ENCODE data around the gene HES6.

HES6 gene

DNA sequence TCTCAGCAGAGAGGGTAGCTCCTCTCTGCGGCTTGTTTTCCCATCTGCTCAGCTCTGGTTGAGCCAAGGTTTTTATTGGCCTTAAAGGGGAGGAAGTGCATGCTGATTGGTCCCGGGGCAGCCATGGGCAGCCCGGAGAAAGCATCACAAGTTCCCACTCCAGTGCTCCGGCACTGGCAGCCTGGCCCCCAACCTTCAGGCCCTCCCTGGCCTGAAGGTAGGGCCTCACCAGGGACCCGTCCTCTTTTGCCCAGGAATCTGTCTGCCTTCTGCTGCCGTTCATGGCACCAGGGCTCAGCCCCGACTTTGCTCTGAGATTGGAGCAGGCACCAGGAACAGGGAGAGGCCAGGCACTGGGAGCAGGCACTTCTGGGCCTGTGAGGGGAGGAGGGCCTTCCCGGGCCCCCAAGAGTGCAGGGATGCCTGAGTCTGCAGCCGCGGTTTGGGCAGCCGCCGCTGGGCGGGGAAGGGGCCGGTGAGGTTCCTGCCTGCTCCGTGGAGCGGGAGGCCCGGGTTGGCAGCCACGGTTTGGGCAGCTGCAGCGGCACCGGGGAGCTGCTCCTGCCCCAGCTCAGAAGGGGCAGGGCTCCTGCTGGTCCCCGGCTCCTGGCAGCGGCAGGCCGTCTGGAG lies 18.8 kb downstream of the HES6 start:
- H3K9me3 ChIP-seq = no peaks in the 10 kb centered on the region
- no peaks in the 10 kb centered on the region for H3K27me3 ChIP-seq
- H3K4me1 ChIP-seq (ENCODE audit: control insufficient read depth in 1 of 2, insufficient read depth in 1 of 2, low read depth in 1 of 2, low read length in 1 of 2) = no peaks in the 10 kb centered on the region
- no peak overlapping the region for H3K4me3 ChIP-seq (ENCODE audit: low read depth in 1 of 2, low read length in 1 of 2)
- H3K27ac ChIP-seq = no peak overlapping the region
- no peak for TF ChIP-seq CTCF (IDR thresholded peaks at IDR 0.05)
- H3K36me3 ChIP-seq = peaks cover 11% of the 10 kb centered on the region

DNA sequence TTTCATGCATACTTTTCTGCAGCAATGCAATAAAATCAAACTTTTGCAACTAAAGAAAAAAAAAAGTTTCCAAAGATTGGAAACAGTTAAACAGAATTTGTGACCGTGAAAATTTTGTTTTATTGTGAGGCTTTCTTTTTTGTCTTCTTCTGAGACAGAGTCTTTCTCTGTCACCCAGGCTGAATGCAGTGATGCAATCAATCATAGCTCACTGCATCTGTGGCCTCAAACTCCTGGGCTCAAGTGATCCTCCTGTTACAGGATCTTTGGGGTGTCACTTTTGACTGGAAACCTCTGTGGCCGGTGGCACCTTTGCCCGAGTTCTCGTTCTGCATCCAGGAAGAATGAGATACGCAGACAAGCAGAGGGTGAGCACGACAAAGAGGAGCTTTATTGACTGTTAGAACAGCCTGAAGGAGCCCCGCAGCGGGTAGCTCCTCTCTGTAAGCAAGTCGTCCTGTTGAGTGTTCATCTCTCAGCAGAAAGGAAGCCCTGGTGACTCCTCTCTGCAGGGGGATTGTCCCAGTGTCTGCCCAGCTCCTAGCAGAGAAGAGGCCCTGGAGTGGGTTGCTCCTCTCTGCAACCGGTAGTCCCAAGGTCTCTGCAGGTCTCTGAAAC lies 19.5 kb downstream of the HES6 start:
- H3K9me3 ChIP-seq = no peaks in the 10 kb centered on the region
- no peak overlapping the region for H3K4me3 ChIP-seq (ENCODE audit: low read depth in 1 of 2, low read length in 1 of 2)
- peaks cover 5% of the 10 kb centered on the region for H3K27me3 ChIP-seq
- no peak overlapping the region for H3K27ac ChIP-seq
- peaks cover 6% of the 10 kb centered on the region for H3K36me3 ChIP-seq
- no peaks in the 10 kb centered on the region for H3K4me1 ChIP-seq (ENCODE audit: control insufficient read depth in 1 of 2, insufficient read depth in 1 of 2, low read depth in 1 of 2, low read length in 1 of 2)
- no peak for TF ChIP-seq CTCF (IDR thresholded peaks at IDR 0.05)

DNA sequence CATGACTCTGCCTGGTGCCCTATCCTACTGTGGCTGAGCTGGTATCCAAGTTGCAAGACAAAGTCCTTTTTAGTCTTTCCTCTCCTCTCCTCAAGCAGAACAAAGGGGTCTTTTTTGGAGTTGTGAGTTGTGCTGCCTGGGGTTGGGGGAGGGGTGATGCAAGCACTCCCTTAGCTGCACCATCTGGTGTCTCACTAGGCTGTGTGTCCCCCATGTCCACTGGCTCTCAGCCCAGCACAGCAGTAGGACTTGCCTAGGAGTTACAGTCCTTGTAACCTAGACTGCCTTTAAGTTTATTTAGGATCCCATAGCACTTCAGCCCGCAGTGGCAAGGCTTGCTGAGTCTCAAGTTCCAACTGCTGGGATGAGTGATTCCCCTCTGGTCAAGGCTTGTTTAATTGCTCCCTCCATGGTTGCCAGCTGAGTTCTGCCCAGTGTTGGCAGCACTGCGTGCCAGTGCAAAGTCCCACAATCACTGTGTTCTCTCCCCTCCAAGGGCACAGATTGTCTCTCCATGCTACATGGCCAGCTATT lies 23.1 kb downstream of the HES6 start:
- Histone ChIP-seq H3K9me3 (no peaks in the 10 kb centered on the region), H3K27ac (no peak overlapping the region), H3K36me3 (no peaks in the 10 kb centered on the region), H3K4me1 (ENCODE audit: control insufficient read depth in 1 of 2, insufficient read depth in 1 of 2, low read depth in 1 of 2, low read length in 1 of 2) (no peaks in the 10 kb centered on the region), H3K27me3 (peaks cover 28% of the 10 kb centered on the region), H3K4me3 (ENCODE audit: low read depth in 1 of 2, low read length in 1 of 2) (no peak overlapping the region)
- no peak for TF ChIP-seq CTCF (IDR thresholded peaks at IDR 0.05)

DNA sequence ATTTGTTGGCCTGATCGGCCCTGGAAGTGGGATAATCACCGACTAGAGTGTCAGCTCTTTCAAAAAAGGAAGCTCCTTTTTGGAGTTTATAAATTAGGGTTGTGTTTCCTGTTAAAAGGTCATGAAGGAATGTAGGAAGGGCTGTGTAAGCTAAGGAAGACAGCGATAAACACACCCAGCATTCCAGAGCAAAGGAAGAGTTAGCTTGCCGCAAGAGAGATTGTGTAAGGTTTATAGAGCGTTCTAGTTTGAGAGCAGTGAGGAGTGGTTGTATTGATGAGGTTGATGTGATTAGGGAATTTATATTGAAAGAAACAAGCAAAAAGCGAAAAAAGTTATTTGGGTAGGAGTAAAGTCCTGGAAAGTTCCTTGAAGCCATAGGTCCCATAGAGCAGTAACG lies 32.8 kb downstream of the HES6 start:
- Histone ChIP-seq H3K4me1 (ENCODE audit: control insufficient read depth in 1 of 2, insufficient read depth in 1 of 2, low read depth in 1 of 2, low read length in 1 of 2) (peaks cover 24 to 25% of the 10 kb centered on the region in 2 experiments), H3K4me3 (ENCODE audit: low read depth in 1 of 2, low read length in 1 of 2) (no peak overlapping the region), H3K36me3 (no peaks in the 10 kb centered on the region), H3K27me3 (peaks cover 46% of the 10 kb centered on the region), H3K27ac (no peak overlapping the region), H3K9me3 (no peaks in the 10 kb centered on the region)
- no peak for TF ChIP-seq CTCF (IDR thresholded peaks at IDR 0.05)

- Histone ChIP-seq H3K9me3 (no peaks in the 10 kb centered on the region), H3K27ac (peak overlapping the region; percentile 93), H3K4me1 (ENCODE audit: control insufficient read depth in 1 of 2, insufficient read depth in 1 of 2, low read depth in 1 of 2, low read length in 1 of 2) (peaks cover 27 to 32% of the 10 kb centered on the region in 2 experiments), H3K36me3 (no peaks in the 10 kb centered on the region), H3K27me3 (peaks cover 19% of the 10 kb centered on the region), H3K4me3 (ENCODE audit: low read depth in 1 of 2, low read length in 1 of 2) (peak overlapping the region; percentile 75 to 83)
- TF ChIP-seq CTCF (IDR thresholded peaks at IDR 0.05) = no peak
These were observed 35.7 kb downstream of the HES6 start for GRCh38 chr2:238203973-238204683.
